H9 (cell line): ENCODE results near the gene RASGRP3. TPM values are rescaled to one million over a fixed set of nuclear protein-coding genes. Genes with fewer than 3 reads are reported as not detected.

ENCODE experiments used
- DNase-seq: peaks from one replicate; pipeline ENCODE4 v3.0.0-alpha.2; 2017
- H2AFZ ChIP-seq: one replicate; pipeline ENCODE4 v1.6.1; 2013; ENCODE audit warnings: mild to moderate bottlenecking, low read length, control low read depth, moderate library complexity
- H2AK5ac ChIP-seq: 2 replicates; pipeline ENCODE4 v1.6.1; 2013; ENCODE audit warnings: low read length, control low read depth, mixed read lengths; ENCODE audit not compliant: insufficient read length
- H2BK120ac ChIP-seq: one replicate; pipeline ENCODE4 v1.6.1; 2013; ENCODE audit warnings: low read depth, mild to moderate bottlenecking, low read length, control low read depth, inconsistent platforms; ENCODE audit not compliant: poor library complexity, severe bottlenecking
- H2BK12ac ChIP-seq: 2 replicates; pipeline ENCODE4 v1.6.1; 2013; ENCODE audit warnings: low read length, control low read depth, mixed read lengths, low read depth; ENCODE audit not compliant: insufficient read length
- H2BK15ac ChIP-seq: 2 replicates; pipeline ENCODE4 v1.6.1; 2013; ENCODE audit warnings: low read depth, low read length, control low read depth
- H2BK20ac ChIP-seq: one replicate; pipeline ENCODE4 v1.6.1; 2013; ENCODE audit warnings: low read depth, mild to moderate bottlenecking, low read length, control low read depth, inconsistent platforms; ENCODE audit not compliant: poor library complexity, severe bottlenecking
- H2BK5ac ChIP-seq: 2 replicates; pipeline ENCODE4 v1.6.1; 2013; ENCODE audit warnings: low read length, control low read depth, mixed read lengths; ENCODE audit not compliant: insufficient read length
- H3K14ac ChIP-seq: 2 replicates; pipeline ENCODE4 v1.6.1; 2013; ENCODE audit warnings: low read length, control low read depth; ENCODE audit not compliant: insufficient read depth
- H3K18ac ChIP-seq: 2 replicates; pipeline ENCODE4 v1.6.1; 2013; ENCODE audit warnings: low read depth, mild to moderate bottlenecking, mixed read lengths, low read length, control low read depth; ENCODE audit not compliant: insufficient read length
- H3K23ac ChIP-seq: 2 replicates; pipeline ENCODE4 v1.6.1; 2013; ENCODE audit warnings: low read length, control low read depth, mixed read lengths, low read depth; ENCODE audit not compliant: insufficient read length
- H3K23me2 ChIP-seq: 2 replicates; pipeline ENCODE4 v1.6.1; 2013; ENCODE audit warnings: low read depth, mild to moderate bottlenecking, mixed read lengths, low read length, control low read depth; ENCODE audit not compliant: insufficient read length, poor library complexity, severe bottlenecking
- H3K27ac ChIP-seq: 2 replicates; pipeline ENCODE4 v1.5.1; 2013; ENCODE audit warnings: low read length, control low read depth, mixed read lengths, low read depth; ENCODE audit not compliant: insufficient read length
- H3K27me3 ChIP-seq: 2 replicates; pipeline ENCODE4 v1.6.1; 2013; ENCODE audit warnings: low read length, control low read depth, inconsistent platforms; ENCODE audit not compliant: insufficient read depth
- H3K4ac ChIP-seq: 2 replicates; pipeline ENCODE4 v1.6.1; 2013; ENCODE audit warnings: low read depth, mild to moderate bottlenecking, control low read depth, inconsistent platforms, low read length, moderate library complexity
- H3K4me1 ChIP-seq: 2 replicates; pipeline ENCODE4 v1.6.1; 2013; ENCODE audit warnings: low read length, control low read depth, inconsistent platforms; ENCODE audit not compliant: insufficient read depth
- H3K4me2 ChIP-seq: 2 replicates; pipeline ENCODE4 v1.6.1; 2013; ENCODE audit warnings: low read length, control low read depth, mixed read lengths; ENCODE audit not compliant: insufficient read length, insufficient read depth
- H3K56ac ChIP-seq: 2 replicates; pipeline ENCODE4 v1.6.1; 2013; ENCODE audit warnings: low read depth, mild to moderate bottlenecking, mixed read lengths, low read length, control low read depth; ENCODE audit not compliant: insufficient read length
- H3K79me1 ChIP-seq: 2 replicates; pipeline ENCODE4 v1.6.1; 2013; ENCODE audit warnings: low read depth, mild to moderate bottlenecking, moderate library complexity, low read length, control low read depth, inconsistent platforms; ENCODE audit not compliant: insufficient read depth, poor library complexity, severe bottlenecking
- H3K79me2 ChIP-seq: 2 replicates; pipeline ENCODE4 v1.6.1; 2013; ENCODE audit warnings: low read length, control low read depth, inconsistent platforms; ENCODE audit not compliant: insufficient read depth
- H3K9ac ChIP-seq: 2 replicates; pipeline ENCODE4 v1.6.1; 2013; ENCODE audit warnings: low read length, control low read depth, mixed read lengths; ENCODE audit not compliant: insufficient read length; ENCODE audit errors: extremely low read depth
- H3K9me3 ChIP-seq: one replicate; pipeline ENCODE4 v1.6.1; 2013; ENCODE audit warnings: low read depth, low read length, inconsistent platforms; ENCODE audit not compliant: control insufficient read depth
- H3T11ph ChIP-seq: one replicate; pipeline ENCODE4 v1.6.1; 2013; ENCODE audit warnings: mild to moderate bottlenecking, low read length, control low read depth, inconsistent platforms
- H4K20me1 ChIP-seq: one replicate; pipeline ENCODE4 v1.6.1; 2013; ENCODE audit not compliant: control insufficient read depth, insufficient read length, insufficient read depth
- H4K5ac ChIP-seq: 2 replicates; pipeline ENCODE4 v1.6.1; 2013; ENCODE audit warnings: low read depth, mild to moderate bottlenecking, mixed read lengths, low read length, control low read depth; ENCODE audit not compliant: insufficient read length
- H4K8ac ChIP-seq: replicated peaks from 2 replicates; pipeline ENCODE4 v1.6.1; 2013; ENCODE audit warnings: low read length, control low read depth, mixed read lengths, low read depth; ENCODE audit not compliant: insufficient read length
- H4K91ac ChIP-seq: 2 replicates; pipeline ENCODE4 v1.6.1; 2013; ENCODE audit warnings: low read depth, mild to moderate bottlenecking, moderate library complexity, mixed read lengths, low read length, control low read depth; ENCODE audit not compliant: insufficient read length
- H3K27ac Mint-ChIP-seq, 3 experiments: 2 replicates in 2 of 3; 3 replicates in 1 of 3; pipeline ENCODE4 v1.8.0; 2020 to 2021; ENCODE audit warnings: mixed read lengths in 3 of 3, mild to moderate bottlenecking in 1 of 3, moderate library complexity in 1 of 3
- H3K27me3 Mint-ChIP-seq: 2 replicates; pipeline ENCODE4 v1.8.0; 2021; ENCODE audit warnings: low read depth, mild to moderate bottlenecking, moderate library complexity, mixed read lengths
- H3K36me3 Mint-ChIP-seq, 3 experiments: 2 replicates in 2 of 3; 3 replicates in 1 of 3; pipeline ENCODE4 v1.8.0; 2020 to 2021; ENCODE audit warnings: low read depth in 3 of 3, mixed read lengths in 3 of 3; ENCODE audit not compliant: insufficient read depth in 1 of 3
- H3K4me1 Mint-ChIP-seq, 2 experiments: 2 replicates each; pipeline ENCODE4 v1.8.0; 2020; ENCODE audit warnings: mixed read lengths in 2 of 2
- H3K4me3 Mint-ChIP-seq, 2 experiments: 2 replicates in 1 of 2; 3 replicates in 1 of 2; pipeline ENCODE4 v1.8.0; 2020 to 2021; ENCODE audit warnings: mild to moderate bottlenecking in 2 of 2, mixed read lengths in 2 of 2, moderate library complexity in 1 of 2
- H3K9me3 Mint-ChIP-seq, 2 experiments: 2 replicates in 1 of 2; 3 replicates in 1 of 2; pipeline ENCODE4 v1.8.0; 2020; ENCODE audit warnings: mild to moderate bottlenecking in 2 of 2, mixed read lengths in 2 of 2, moderate library complexity in 1 of 2
- CTCF ChIP-seq: fragments of 200-600 bp; sonication (generic); conservative IDR thresholded peaks from 3 replicates; pipeline ENCODE4 v1.8.0; 2021; ENCODE audit warnings: antibody characterized with exemption, mild to moderate bottlenecking
- WGBS: extraction: QIAGEN DNeasy Blood & Tissue Kit; methylation state at CpG from one replicate; pipeline ENCODE4 v1.1.7; 2013; ENCODE audit warnings: missing lambda C conversion rate, low lambda C conversion rate, mixed read lengths; ENCODE audit not compliant: insufficient read length; ENCODE audit errors: extremely low coverage; 5-methylcytosine and 5-hydroxymethylcytosine counted together
- total RNA-seq: library from RNA; stranded (reverse); gene quantifications from 2 replicates; pipeline ENCODE4 v1.2.1, GENCODE V29; 2021

Gene RASGRP3
- total RNA-seq, 1 experiment from 2014 or later: not detected

DNA sequence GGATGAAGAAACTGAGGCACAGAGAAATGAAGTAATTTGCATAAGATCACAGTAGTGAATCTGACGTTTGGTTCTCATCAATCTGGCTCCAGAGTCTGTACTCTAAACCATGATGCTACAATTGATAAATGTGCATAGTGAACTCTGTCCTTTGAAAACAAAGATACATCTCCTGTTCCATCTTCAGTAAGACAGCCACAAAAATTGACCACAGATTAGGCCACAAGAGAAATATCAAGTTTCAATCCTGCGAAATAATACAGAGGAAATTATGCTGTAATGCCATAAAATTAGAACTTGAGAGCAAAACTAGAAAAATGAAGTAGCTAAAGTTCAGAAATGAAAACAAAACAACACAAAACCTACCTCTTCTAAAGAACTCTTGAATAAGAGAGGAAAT is 94.2 kb downstream of the RASGRP3 start:
- Histone ChIP-seq H3K27ac (no peak overlapping the region), H3K14ac (no peak overlapping the region), H2BK15ac (no peak overlapping the region), H2BK5ac (no peak overlapping the region), H3K23ac (no peak overlapping the region), H2AFZ (no peak overlapping the region), H3K18ac (no peak overlapping the region), H2BK120ac (no peak overlapping the region), H2BK12ac (no peak overlapping the region), H4K8ac (no peak overlapping the region), H3K4me2 (no peak overlapping the region), H3K4ac (no peak overlapping the region), H4K5ac (no peak overlapping the region), H3K9me3 (no peaks in the 10 kb centered on the region), H4K91ac (no peak overlapping the region), H3K23me2 (no peaks in the 10 kb centered on the region), H2AK5ac (no peak overlapping the region), H3K79me2 (no peaks in the 10 kb centered on the region), H3K56ac (no peak overlapping the region), H3T11ph (no peak overlapping the region), H3K27me3 (no peaks in the 10 kb centered on the region), H3K4me1 (no peaks in the 10 kb centered on the region), H3K79me1 (no peaks in the 10 kb centered on the region), H3K9ac (no peak overlapping the region), H2BK20ac (no peak overlapping the region), H4K20me1 (no peaks in the 10 kb centered on the region)
- no peak for TF ChIP-seq CTCF
- Mint-ChIP-seq H3K9me3 (no peaks in the 10 kb centered on the region), H3K4me3 (no peak overlapping the region), H3K27ac (no peak overlapping the region), H3K4me1 (peaks cover 0 to 5% of the 10 kb centered on the region in 2 experiments; a peak in 1 of 4 replicates), H3K27me3 (no peaks in the 10 kb centered on the region; the same call in 1 of the 2 replicates), H3K36me3 (no peaks in the 10 kb centered on the region)
- WGBS: no CpG with 5 or more reads among the region's 2 CpGs
- DNase-seq: no peak
